ENCODE data around the gene WNT2B.

The WNT2B gene

GRCh38 chr1:112461200-112461871 is 47.4 kb upstream of the WNT2B start:
- no peak for ATAC-seq
- TF ChIP-seq ZNF565 (CRISPR knock-in tag; conservative IDR thresholded peaks at IDR 0.05; ENCODE audit: low read depth) (no peak), CREB5 (CRISPR knock-in tag; IDR thresholded peaks at IDR 0.05; ENCODE audit: low read depth) (no peak), ZFP3 (CRISPR knock-in tag; IDR thresholded peaks at IDR 0.05) (no peak), TOX (CRISPR knock-in tag; IDR thresholded peaks at IDR 0.05; ENCODE audit: borderline replicate concordance) (no peak), BACH2 (CRISPR knock-in tag; IDR thresholded peaks at IDR 0.05; ENCODE audit: borderline replicate concordance) (no peak), GLIS3 (CRISPR knock-in tag; IDR thresholded peaks at IDR 0.05) (no peak), SNAI2 (CRISPR knock-in tag; IDR thresholded peaks at IDR 0.05) (no peak), RARB (CRISPR knock-in tag; IDR thresholded peaks at IDR 0.05) (no peak), ISL1 (CRISPR knock-in tag; IDR thresholded peaks at IDR 0.05) (no peak), POU6F1 (CRISPR knock-in tag; IDR thresholded peaks at IDR 0.05; ENCODE audit: borderline replicate concordance, low read depth) (no peak), TSHZ2 (CRISPR knock-in tag; IDR thresholded peaks at IDR 0.05) (no peak), TCF4 (CRISPR knock-in tag; IDR thresholded peaks at IDR 0.05; ENCODE audit: borderline replicate concordance) (no peak)

- TF ChIP-seq ARNTL (CRISPR knock-in tag; IDR thresholded peaks at IDR 0.05; ENCODE audit: borderline replicate concordance, low read depth) (no peak), GLIS3 (CRISPR knock-in tag; IDR thresholded peaks at IDR 0.05) (no peak), PPARA (CRISPR knock-in tag; IDR thresholded peaks at IDR 0.05; ENCODE audit: borderline replicate concordance) (no peak), ZNF565 (CRISPR knock-in tag; conservative IDR thresholded peaks at IDR 0.05; ENCODE audit: low read depth) (no peak), TOX (CRISPR knock-in tag; IDR thresholded peaks at IDR 0.05; ENCODE audit: borderline replicate concordance) (no peak)
- ATAC-seq: no peak
Observed at GRCh38 chr1:112462953-112463279, 45.8 kb upstream of the WNT2B start.

DNA sequence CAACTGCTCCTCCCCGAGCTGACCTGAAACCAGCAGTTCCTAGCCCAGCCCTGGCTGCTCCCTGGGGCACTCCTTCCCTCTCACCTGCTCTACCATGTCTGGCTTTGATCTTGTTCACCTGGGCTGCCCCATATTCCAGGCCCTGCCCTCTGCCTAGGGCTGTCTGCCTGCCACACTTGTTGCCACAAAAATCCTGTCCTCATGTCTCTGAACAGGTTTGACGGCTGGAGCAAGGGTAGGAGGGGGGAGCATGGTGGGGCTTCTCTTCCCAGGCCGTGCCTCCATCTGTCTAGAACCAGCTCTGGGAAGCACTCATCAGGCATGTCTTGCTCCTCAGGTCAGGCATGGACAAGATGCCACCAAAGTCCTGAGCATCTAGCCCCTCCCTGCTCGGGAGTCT is 44.3 kb upstream of the WNT2B start:
- ATAC-seq: no peak
- TF ChIP-seq ESRRG (CRISPR knock-in tag; IDR thresholded peaks at IDR 0.05) (no peak), CSDC2 (CRISPR knock-in tag; IDR thresholded peaks at IDR 0.05) (no peak), RARB (CRISPR knock-in tag; IDR thresholded peaks at IDR 0.05) (no peak), CREB5 (CRISPR knock-in tag; IDR thresholded peaks at IDR 0.05; ENCODE audit: low read depth) (no peak), ZNF8 (CRISPR knock-in tag; IDR thresholded peaks at IDR 0.05) (no peak), ARNTL (CRISPR knock-in tag; IDR thresholded peaks at IDR 0.05; ENCODE audit: borderline replicate concordance, low read depth) (no peak), ZFP3 (CRISPR knock-in tag; IDR thresholded peaks at IDR 0.05) (no peak), OSR1 (CRISPR knock-in tag; IDR thresholded peaks at IDR 0.05) (no peak), GLIS3 (CRISPR knock-in tag; IDR thresholded peaks at IDR 0.05) (no peak), ZNF70 (CRISPR knock-in tag; IDR thresholded peaks at IDR 0.05) (no peak), TOX (CRISPR knock-in tag; IDR thresholded peaks at IDR 0.05; ENCODE audit: borderline replicate concordance) (no peak)

DNA sequence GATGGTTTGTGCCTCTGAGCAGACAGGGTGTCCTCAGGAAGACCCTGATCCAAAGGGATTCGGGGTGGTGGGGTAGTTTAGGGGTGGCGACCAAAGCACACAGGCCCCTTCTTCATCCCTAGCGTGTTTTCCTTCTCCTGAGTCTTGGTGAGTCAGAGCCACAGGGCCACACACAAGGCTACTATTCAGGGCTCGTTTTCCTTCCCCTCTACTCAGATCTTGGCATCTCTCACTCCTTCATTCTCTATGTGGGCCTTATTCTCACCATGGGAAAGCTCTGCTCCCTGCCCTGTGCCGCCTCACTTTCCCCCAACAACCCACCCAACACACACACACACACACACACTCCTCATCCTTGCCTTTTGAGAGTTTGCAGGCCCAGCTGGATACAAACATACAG is 43.6 kb upstream of the WNT2B start:
- TF ChIP-seq CSDC2 (CRISPR knock-in tag; IDR thresholded peaks at IDR 0.05) (no peak), CSRNP3 (CRISPR knock-in tag; IDR thresholded peaks at IDR 0.05) (no peak)

More for the DNA sequence above, 43.6 kb upstream of the WNT2B start:
- peak; percentile 15; the same call in 2 of the 3 replicates for ATAC-seq

Measured in SK-N-SH treated with all-trans-retinoic acid at 6 μM for 48 hours (cell line).